Natural killer cell (primary cell): ENCODE measurements around the gene HBP1. TPM values are rescaled to one million over a fixed set of nuclear protein-coding genes. Genes with fewer than 3 reads are reported as not detected.
"Not testable (repeated sequence)": the region's sequence is repeated elsewhere in the genome, so short reads cannot be mapped to it uniquely, and the experiment has no call there.

Source experiments
- ATAC-seq, 3 donors: fragments of 150-1000 bp in 2 of 3; fragments of 200-7000 bp in 1 of 3; cut with Tn5 transposase; 1 replicate in 1 of 3; 2 replicates in 2 of 3; pipeline ENCODE4 v1.10.0; 2021; ENCODE audit warnings: mild to moderate bottlenecking in 2 of 3, moderate library complexity in 2 of 3
- DNase-seq, 2 donors: peaks; one replicate each; pipeline versions ENCODE4 v3.0.0 to v3.0.0-alpha.2; 2013 to 2021; ENCODE audit warnings: mixed read lengths in 1 of 2
- H3K27ac ChIP-seq: one replicate; pipeline ENCODE4 v1.5.1; 2013; ENCODE audit warnings: mild to moderate bottlenecking, low read length
- H3K27me3 ChIP-seq: one replicate; pipeline ENCODE4 v1.6.1; 2013; ENCODE audit warnings: low read length; ENCODE audit not compliant: control insufficient read depth, insufficient read depth
- H3K36me3 ChIP-seq: one replicate; pipeline ENCODE4 v1.6.1; 2013; ENCODE audit warnings: low read length; ENCODE audit not compliant: control insufficient read depth, insufficient read depth
- H3K4me1 ChIP-seq: one replicate; pipeline ENCODE4 v1.6.1; 2013; ENCODE audit warnings: low read length; ENCODE audit not compliant: control insufficient read depth, insufficient read depth
- H3K4me3 ChIP-seq: one replicate; pipeline ENCODE4 v1.5.1; 2013; ENCODE audit warnings: low read length
- H3K9me3 ChIP-seq: one replicate; pipeline ENCODE4 v1.6.1; 2013; ENCODE audit warnings: low read length; ENCODE audit not compliant: control insufficient read depth, insufficient read depth
- H3K27ac Mint-ChIP-seq, 2 donors: one replicate each; pipeline ENCODE4 v1.8.0; 2022; ENCODE audit warnings: mild to moderate bottlenecking in 2 of 2, mixed read lengths in 2 of 2, moderate library complexity in 1 of 2
- H3K27me3 Mint-ChIP-seq, 2 donors: one replicate each; pipeline ENCODE4 v1.8.0; 2022; ENCODE audit warnings: low read depth in 2 of 2, mixed read lengths in 2 of 2
- H3K36me3 Mint-ChIP-seq: one replicate; pipeline ENCODE4 v1.8.0; 2022; ENCODE audit warnings: mixed read lengths
- H3K4me1 Mint-ChIP-seq, 2 donors: one replicate each; pipeline ENCODE4 v1.8.0; 2022; ENCODE audit warnings: mixed read lengths in 2 of 2
- H3K4me3 Mint-ChIP-seq: one replicate; pipeline ENCODE4 v1.8.0; 2022; ENCODE audit warnings: mild to moderate bottlenecking, moderate library complexity, mixed read lengths
- H3K9me3 Mint-ChIP-seq, 2 donors: one replicate each; pipeline ENCODE4 v1.8.0; 2022; ENCODE audit warnings: mixed read lengths in 2 of 2
- CTCF ChIP-seq: fragments of 200-600 bp; IDR thresholded peaks from one replicate; pipeline ENCODE4 v1.8.0; 2022; ENCODE audit warnings: antibody characterized with exemption
- WGBS: methylation state at CpG from one replicate; pipeline ENCODE4 v1.1.7; 2013; ENCODE audit warnings: missing lambda C conversion rate; ENCODE audit not compliant: insufficient coverage; 5-methylcytosine and 5-hydroxymethylcytosine counted together
- intact Hi-C: fragments of 100-400 bp; cut with micrococcal nuclease; formaldehyde crosslinking; loops from one replicate; pipeline ENCODE4 v1.14.2; 2022
- total RNA-seq, 4 donors: library from RNA; stranded (reverse); fragments of 120-200 nt in 1 of 4; gene quantifications; one replicate each; pipeline versions ENCODE4 v1.2.3 to v1.2.4, GENCODE V29; 2013 to 2022

The HBP1 gene
- total RNA-seq, 3 donors from 2014 or later (not counting 1 experiment from before 2014, with no cell fraction given), result 186 to 249 (median 243) TPM

DNA sequence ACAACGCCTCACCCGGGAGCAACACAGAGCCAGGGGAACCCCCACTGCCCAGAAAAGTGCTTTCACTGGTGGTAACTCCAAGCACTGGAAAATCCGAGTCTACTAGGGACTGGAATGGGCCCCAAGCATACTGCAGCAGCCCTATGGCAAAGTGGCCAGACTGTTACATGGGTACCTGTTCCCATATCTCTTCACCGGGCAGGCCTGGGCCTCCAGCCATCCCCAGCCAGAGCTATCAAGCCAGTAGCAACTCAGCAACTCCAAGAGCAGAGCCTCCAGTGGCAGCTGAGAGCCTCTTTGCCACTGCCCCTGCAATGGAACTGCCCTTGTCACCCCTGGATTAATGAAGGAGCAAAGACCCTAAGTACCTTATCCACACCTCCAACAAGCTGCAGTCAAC, 73.5 kb downstream of the HBP1 start:
- no peak overlapping the region for H3K4me3 ChIP-seq
- H3K36me3 ChIP-seq, result peaks cover 16% of the 10 kb centered on the region
- Mint-ChIP-seq H3K27me3 (no peaks in the 10 kb centered on the region), H3K4me1 (peaks cover 4 to 6% of the 10 kb centered on the region in 2 donors), H3K9me3 (peaks cover 0 to 2% of the 10 kb centered on the region in 2 donors), H3K27ac (no peak overlapping the region), H3K4me3 (no peak overlapping the region), H3K36me3 (peaks cover 29% of the 10 kb centered on the region)
- H3K4me1 ChIP-seq, result no peaks in the 10 kb centered on the region
- no peak overlapping the region for H3K27ac ChIP-seq
- ATAC-seq (no peak), DNase-seq (no peak)
- intact Hi-C loops, result no loop called here
- no peaks in the 10 kb centered on the region for H3K27me3 ChIP-seq
- WGBS, result 97% methylated on average over 4 of the region's 4 CpGs
- no peak for TF ChIP-seq CTCF
- H3K9me3 ChIP-seq, result no peaks in the 10 kb centered on the region

- no peak for TF ChIP-seq CTCF
- Mint-ChIP-seq H3K4me1 (peaks cover 4 to 9% of the 10 kb centered on the region in 2 donors), H3K4me3 (no peak overlapping the region), H3K9me3 (peaks cover 0 to 2% of the 10 kb centered on the region in 2 donors), H3K27ac (no peak overlapping the region), H3K36me3 (peaks cover 35% of the 10 kb centered on the region), H3K27me3 (no peaks in the 10 kb centered on the region)
- no peak overlapping the region for H3K27ac ChIP-seq
- no peaks in the 10 kb centered on the region for H3K27me3 ChIP-seq
- intact Hi-C loops, result no loop called here
- 96% methylated on average over 2 of the region's 2 CpGs for WGBS
- no peaks in the 10 kb centered on the region for H3K4me1 ChIP-seq
- H3K36me3 ChIP-seq, result peaks cover 17% of the 10 kb centered on the region
- no peak for DNase-seq
- H3K9me3 ChIP-seq, result no peaks in the 10 kb centered on the region
- no peak overlapping the region for H3K4me3 ChIP-seq
- ATAC-seq, result no peak
These were observed 75.8 kb downstream of the HBP1 start for GRCh38 chr7:107244613-107245012.

DNA sequence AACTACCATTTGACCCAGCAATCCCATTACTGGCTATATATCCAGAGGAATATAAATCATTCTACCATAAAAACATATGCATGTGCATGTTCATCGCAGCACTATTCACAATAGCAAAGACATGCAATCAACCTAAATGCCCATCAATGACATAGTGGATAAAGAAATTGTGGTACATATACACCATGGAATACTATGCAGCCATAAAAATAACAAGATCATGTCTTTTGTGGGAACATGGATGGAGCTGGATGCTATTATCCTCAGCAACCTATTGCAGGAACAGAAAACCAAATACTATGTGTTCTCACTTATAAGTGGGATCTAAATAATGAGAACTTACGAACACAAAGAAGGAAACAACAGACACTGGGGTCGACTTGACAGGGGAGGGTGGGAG, 78.0 kb downstream of the HBP1 start:
- H3K9me3 ChIP-seq, H3K27ac ChIP-seq, H3K4me3 ChIP-seq, H3K9me3 Mint-ChIP-seq, H3K27me3 ChIP-seq, H3K27me3 Mint-ChIP-seq, H3K4me1 Mint-ChIP-seq, H3K4me3 Mint-ChIP-seq, ATAC-seq, H3K27ac Mint-ChIP-seq, DNase-seq, H3K4me1 ChIP-seq, intact Hi-C loops: not testable (repeated sequence)
- peaks cover 15% of the 10 kb centered on the region for H3K36me3 ChIP-seq
- no CpG with 5 or more reads among the region's 3 CpGs for WGBS
- peaks cover 35% of the 10 kb centered on the region for H3K36me3 Mint-ChIP-seq

DNA sequence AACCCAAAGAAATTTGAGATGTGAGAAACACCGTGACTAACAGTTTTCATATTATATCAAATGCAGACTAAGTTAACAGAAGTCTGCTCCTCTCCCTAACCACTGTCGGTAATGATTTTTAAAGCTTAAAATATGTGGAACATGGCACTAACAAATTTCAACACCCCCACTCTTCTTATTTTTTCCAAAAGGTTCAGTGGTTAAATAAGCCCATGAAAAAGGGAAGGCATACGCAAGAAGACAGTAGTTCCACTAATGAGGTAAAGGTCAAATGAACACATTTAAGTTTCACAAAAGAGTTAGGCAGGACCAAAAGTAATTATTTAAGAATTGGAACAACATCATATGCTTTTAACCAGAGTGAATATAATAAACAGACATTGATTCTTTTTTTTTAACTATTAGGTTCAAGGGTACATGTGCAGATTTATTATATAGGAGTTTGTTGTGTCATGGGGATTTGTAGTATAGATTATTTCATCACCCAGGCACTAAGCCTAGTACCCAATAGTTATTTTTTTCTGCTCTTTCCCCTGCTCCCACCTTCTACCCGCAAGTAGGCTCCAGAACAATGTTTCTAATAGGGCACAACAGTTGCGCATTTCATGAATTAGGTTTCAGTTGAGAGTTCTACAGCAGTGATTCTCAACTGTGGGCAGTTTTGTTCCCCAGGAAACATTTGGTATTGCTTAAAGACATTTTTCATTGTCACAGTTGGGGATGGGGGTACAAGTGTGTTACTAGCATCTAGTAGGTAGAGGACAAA, 79.9 kb downstream of the HBP1 start:
- DNase-seq, result no peak
- Histone ChIP-seq H3K4me1 (no peaks in the 10 kb centered on the region), H3K27ac (no peak overlapping the region), H3K4me3 (no peak overlapping the region), H3K27me3 (no peaks in the 10 kb centered on the region), H3K9me3 (no peaks in the 10 kb centered on the region), H3K36me3 (peaks cover 9% of the 10 kb centered on the region)
- TF ChIP-seq CTCF, result no peak
- 98% methylated on average over 5 of the region's 5 CpGs for WGBS
- ATAC-seq, result no peak
- no peaks in the 10 kb centered on the region for H3K27me3 Mint-ChIP-seq
- H3K4me3 Mint-ChIP-seq, result no peak overlapping the region
- H3K36me3 Mint-ChIP-seq, result peaks cover 35% of the 10 kb centered on the region
- intact Hi-C loops, result no loop called here
- H3K27ac Mint-ChIP-seq, result no peak overlapping the region
- H3K4me1 Mint-ChIP-seq, result peaks cover 3 to 5% of the 10 kb centered on the region in 2 donors
- peaks cover 0 to 2% of the 10 kb centered on the region in 2 donors for H3K9me3 Mint-ChIP-seq
